Activated T-helper 2 cell treated with anti-CD3 and anti-CD28 coated beads, Interferon-gamma antibody, Interleukin-2, Interleukin-4, amounts not matched to agents 10 μg/mL and 5 μg/mL and 100 μg/mL, durations not matched to agents 14 hours and 24 hours and 36 hours (primary cell): ENCODE measurements around the gene ABL2. TPM values are rescaled to one million over a fixed set of nuclear protein-coding genes. Genes with fewer than 3 reads are reported as not detected.

ENCODE experiments used
- DNase-seq: peaks from one replicate; pipeline ENCODE4 v3.0.0; 2021; ENCODE audit warnings: low spot score
- H3K27ac Mint-ChIP-seq: one replicate; pipeline ENCODE4 v1.8.0; 2021; ENCODE audit warnings: mixed read lengths
- H3K27me3 Mint-ChIP-seq: one replicate; pipeline ENCODE4 v1.8.0; 2021; ENCODE audit warnings: low read depth, mixed read lengths
- H3K36me3 Mint-ChIP-seq: one replicate; pipeline ENCODE4 v1.8.0; 2021; ENCODE audit warnings: low read depth, mixed read lengths
- H3K4me1 Mint-ChIP-seq: one replicate; pipeline ENCODE4 v1.8.0; 2021; ENCODE audit warnings: low read depth, mixed read lengths
- H3K4me3 Mint-ChIP-seq: one replicate; pipeline ENCODE4 v1.8.0; 2021; ENCODE audit warnings: low read depth, mild to moderate bottlenecking, moderate library complexity, mixed read lengths
- H3K9me3 Mint-ChIP-seq: one replicate; pipeline ENCODE4 v1.8.0; 2021; ENCODE audit warnings: mixed read lengths
- intact Hi-C: fragments of 100-400 bp; cut with micrococcal nuclease; formaldehyde crosslinking; loops from one replicate; pipeline ENCODE4 v1.15.1; 2023
- total RNA-seq: library from RNA; stranded (reverse); gene quantifications from 2 replicates; pipeline ENCODE4 v1.2.3, GENCODE V29; 2022

The ABL2 gene
- total RNA-seq, 1 donor from 2014 or later: 7.7 TPM

DNA sequence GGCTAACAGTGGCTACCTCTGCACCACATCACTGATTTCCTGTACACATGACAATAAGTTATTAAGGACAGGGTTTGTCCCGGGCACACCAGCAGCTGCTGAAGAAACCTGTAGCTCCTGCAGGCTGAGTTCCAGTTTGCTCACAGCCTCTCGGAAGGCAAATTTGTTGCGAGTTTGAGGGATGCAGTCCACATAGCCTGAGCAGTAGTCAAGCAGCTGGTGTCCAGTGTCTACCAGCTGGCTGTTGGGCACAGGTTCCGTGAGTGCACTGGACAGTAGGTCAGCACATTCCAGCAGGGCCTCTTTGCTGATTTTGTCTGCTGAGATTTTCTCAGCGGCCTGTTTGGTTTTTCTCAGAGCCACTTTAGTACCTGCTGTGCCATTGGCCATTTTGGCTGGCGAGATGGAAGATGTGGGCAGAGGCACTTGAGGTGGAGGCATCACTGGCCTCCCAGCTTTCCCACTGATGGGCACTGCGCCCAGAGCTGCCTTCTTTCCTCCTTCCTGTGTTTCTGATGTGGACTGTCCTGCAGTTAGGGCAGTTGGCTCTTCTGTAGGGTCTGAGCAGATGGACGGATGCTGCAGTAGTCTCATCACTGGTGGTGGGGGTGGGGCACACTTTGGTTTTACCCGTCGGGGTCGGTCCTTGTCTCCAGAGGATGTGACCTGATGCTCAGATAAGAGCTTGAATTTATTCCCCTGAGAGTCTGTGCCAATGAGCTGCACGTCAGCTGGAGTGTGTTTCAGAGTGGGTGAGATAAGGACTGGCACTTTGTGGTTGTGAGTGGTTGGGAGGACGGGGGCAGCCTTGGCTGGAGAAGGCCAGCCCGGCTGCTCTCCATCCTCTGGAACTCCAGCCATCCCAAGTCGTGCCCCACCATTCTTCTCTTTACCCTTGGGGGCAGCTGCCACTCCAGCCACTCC is 121.5 kb downstream of the ABL2 start:
- no peaks in the 10 kb centered on the region for H3K27me3 Mint-ChIP-seq

GRCh38 chr1:179105393-179105792 is 124.1 kb downstream of the ABL2 start:
- Mint-ChIP-seq H3K36me3 (peaks cover 10% of the 10 kb centered on the region), H3K27me3 (no peaks in the 10 kb centered on the region), H3K4me3 (no peak overlapping the region), H3K9me3 (no peaks in the 10 kb centered on the region), H3K4me1 (no peaks in the 10 kb centered on the region), H3K27ac (no peak overlapping the region)
- intact Hi-C loops: no loop called here
- no peak for DNase-seq

More for the DNA sequence above, 121.5 kb downstream of the ABL2 start:
- Mint-ChIP-seq H3K4me3 (no peak overlapping the region), H3K27ac (no peak overlapping the region), H3K4me1 (no peaks in the 10 kb centered on the region), H3K9me3 (no peaks in the 10 kb centered on the region), H3K36me3 (peaks cover 10% of the 10 kb centered on the region)
- intact Hi-C loops: no loop called here
- DNase-seq: no peak

DNA sequence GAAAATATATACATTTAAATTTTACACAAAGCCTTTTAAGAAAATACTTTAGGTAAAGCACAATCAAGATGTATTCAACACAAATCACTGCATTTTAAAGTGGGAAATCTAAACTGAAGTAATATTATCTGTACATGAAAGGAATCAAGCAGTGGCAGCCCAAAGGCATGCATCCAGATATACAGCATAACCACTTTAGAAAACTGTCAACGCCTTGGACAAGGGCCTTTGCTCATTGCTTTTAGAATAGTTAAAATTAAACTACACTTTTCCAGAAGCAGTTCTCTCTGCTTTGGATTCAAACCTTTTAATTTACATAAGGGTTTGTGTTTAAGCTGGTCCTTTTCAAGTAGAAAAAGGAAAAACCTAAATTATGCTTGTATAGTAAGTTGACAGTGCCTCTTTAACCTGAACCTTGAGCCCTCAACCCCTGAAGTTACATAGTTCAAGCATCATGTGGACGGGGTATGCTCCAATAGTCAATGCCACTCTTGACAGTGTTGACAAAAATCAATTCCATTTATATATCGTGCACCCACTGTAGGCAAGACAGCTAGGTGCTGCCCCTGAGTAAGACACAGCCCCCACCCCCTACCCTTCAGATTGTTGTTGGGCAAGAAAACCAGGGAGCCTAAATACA is 124.7 kb downstream of the ABL2 start:
- no peak overlapping the region for H3K27ac Mint-ChIP-seq
- no peak overlapping the region for H3K4me3 Mint-ChIP-seq
- no peaks in the 10 kb centered on the region for H3K27me3 Mint-ChIP-seq
- intact Hi-C loops: no loop called here
- DNase-seq: no peak
- H3K9me3 Mint-ChIP-seq: no peaks in the 10 kb centered on the region
- no peaks in the 10 kb centered on the region for H3K4me1 Mint-ChIP-seq
- H3K36me3 Mint-ChIP-seq: peaks cover 10% of the 10 kb centered on the region

GRCh38 chr1:179103999-179104398 is 125.5 kb downstream of the ABL2 start:
- intact Hi-C loops: no loop called here
- Mint-ChIP-seq H3K27me3 (no peaks in the 10 kb centered on the region), H3K4me1 (no peaks in the 10 kb centered on the region), H3K4me3 (no peak overlapping the region), H3K36me3 (peaks cover 6% of the 10 kb centered on the region), H3K9me3 (no peaks in the 10 kb centered on the region), H3K27ac (no peak overlapping the region)
- no peak for DNase-seq

GRCh38 chr1:179101566-179101965 is 127.9 kb downstream of the ABL2 start:
- H3K9me3 Mint-ChIP-seq: no peaks in the 10 kb centered on the region
- no peaks in the 10 kb centered on the region for H3K27me3 Mint-ChIP-seq
- no peak overlapping the region for H3K4me3 Mint-ChIP-seq
- peaks cover 5% of the 10 kb centered on the region for H3K36me3 Mint-ChIP-seq
- no peak for DNase-seq
- H3K27ac Mint-ChIP-seq: no peak overlapping the region
- intact Hi-C loops: no loop called here
- no peaks in the 10 kb centered on the region for H3K4me1 Mint-ChIP-seq

GRCh38 chr1:179099891-179100290 is 129.6 kb downstream of the ABL2 start:
- H3K4me1 Mint-ChIP-seq: no peaks in the 10 kb centered on the region
- intact Hi-C loops: no loop called here

GRCh38 chr1:179095924-179096323 is 133.6 kb downstream of the ABL2 start:
- intact Hi-C loops: no loop called here
- no peak for DNase-seq
- Mint-ChIP-seq H3K4me1 (no peaks in the 10 kb centered on the region), H3K27me3 (no peaks in the 10 kb centered on the region), H3K27ac (no peak overlapping the region), H3K9me3 (no peaks in the 10 kb centered on the region), H3K36me3 (peaks cover 37% of the 10 kb centered on the region), H3K4me3 (no peak overlapping the region)

More at GRCh38 chr1:179099891-179100290, 129.6 kb downstream of the ABL2 start:
- peaks cover 14% of the 10 kb centered on the region for H3K36me3 Mint-ChIP-seq
- no peaks in the 10 kb centered on the region for H3K9me3 Mint-ChIP-seq
- no peak overlapping the region for H3K27ac Mint-ChIP-seq
- no peak overlapping the region for H3K4me3 Mint-ChIP-seq
- no peaks in the 10 kb centered on the region for H3K27me3 Mint-ChIP-seq
- DNase-seq: no peak

- Mint-ChIP-seq H3K4me3 (no peak overlapping the region), H3K27me3 (no peaks in the 10 kb centered on the region), H3K4me1 (no peaks in the 10 kb centered on the region), H3K36me3 (peaks cover 39% of the 10 kb centered on the region), H3K27ac (no peak overlapping the region), H3K9me3 (no peaks in the 10 kb centered on the region)
- intact Hi-C loops: no loop called here
- DNase-seq: no peak
Observed at GRCh38 chr1:179095377-179095776, 134.1 kb downstream of the ABL2 start.

DNA sequence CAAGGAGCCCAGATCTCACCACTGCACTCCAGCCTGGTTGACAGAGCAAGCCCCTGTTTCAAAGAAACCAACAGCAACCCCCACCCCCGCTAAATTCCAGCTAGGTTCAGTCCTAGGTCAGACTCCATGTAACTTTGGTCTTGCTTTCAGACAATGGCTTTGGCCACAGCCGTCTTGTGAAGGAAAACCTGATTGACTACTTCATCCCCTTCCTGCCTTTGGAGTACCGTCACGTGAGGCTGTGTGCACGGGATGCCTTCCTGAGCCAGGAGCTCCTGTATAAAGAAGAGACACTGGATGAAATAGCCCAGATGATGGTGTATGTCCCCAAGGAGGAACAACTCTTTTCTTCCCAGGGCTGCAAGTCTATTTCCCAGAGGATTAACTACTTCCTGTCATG is 134.7 kb downstream of the ABL2 start:
- peaks cover 42% of the 10 kb centered on the region for H3K36me3 Mint-ChIP-seq
- DNase-seq: no peak

GRCh38 chr1:179092896-179093461 is 136.5 kb downstream of the ABL2 start:
- Mint-ChIP-seq H3K36me3 (peaks cover 53% of the 10 kb centered on the region), H3K9me3 (no peaks in the 10 kb centered on the region), H3K4me1 (no peaks in the 10 kb centered on the region), H3K4me3 (no peak overlapping the region), H3K27me3 (no peaks in the 10 kb centered on the region), H3K27ac (no peak overlapping the region)
- intact Hi-C loops: no loop called here
- no peak for DNase-seq

More for the DNA sequence above, 134.7 kb downstream of the ABL2 start:
- no peak overlapping the region for H3K27ac Mint-ChIP-seq
- intact Hi-C loops: no loop called here
- H3K9me3 Mint-ChIP-seq: no peaks in the 10 kb centered on the region
- H3K4me3 Mint-ChIP-seq: no peak overlapping the region
- no peaks in the 10 kb centered on the region for H3K27me3 Mint-ChIP-seq
- H3K4me1 Mint-ChIP-seq: no peaks in the 10 kb centered on the region

GRCh38 chr1:179091691-179092165 is 137.7 kb downstream of the ABL2 start:
- no peak overlapping the region for H3K27ac Mint-ChIP-seq
- no peaks in the 10 kb centered on the region for H3K27me3 Mint-ChIP-seq
- no peak overlapping the region for H3K4me3 Mint-ChIP-seq
- H3K9me3 Mint-ChIP-seq: no peaks in the 10 kb centered on the region
- intact Hi-C loops: no loop called here
- no peaks in the 10 kb centered on the region for H3K4me1 Mint-ChIP-seq
- peaks cover 50% of the 10 kb centered on the region for H3K36me3 Mint-ChIP-seq
- DNase-seq: no peak

GRCh38 chr1:179090923-179091322 is 138.6 kb downstream of the ABL2 start:
- no peak for DNase-seq
- Mint-ChIP-seq H3K27me3 (no peaks in the 10 kb centered on the region), H3K4me3 (no peak overlapping the region), H3K36me3 (peaks cover 46% of the 10 kb centered on the region), H3K27ac (no peak overlapping the region), H3K4me1 (no peaks in the 10 kb centered on the region), H3K9me3 (no peaks in the 10 kb centered on the region)
- intact Hi-C loops: no loop called here

GRCh38 chr1:179090522-179090921 is 139.0 kb downstream of the ABL2 start:
- H3K4me1 Mint-ChIP-seq: no peaks in the 10 kb centered on the region
- no peak for DNase-seq
- H3K36me3 Mint-ChIP-seq: peaks cover 46% of the 10 kb centered on the region
- no peak overlapping the region for H3K4me3 Mint-ChIP-seq
- no peak overlapping the region for H3K27ac Mint-ChIP-seq
- intact Hi-C loops: no loop called here
- no peaks in the 10 kb centered on the region for H3K27me3 Mint-ChIP-seq
- no peaks in the 10 kb centered on the region for H3K9me3 Mint-ChIP-seq
